NOMO-1 treated with DMSO at 0.1 percent for 48 hours (cell line): ENCODE data around the gene SLC16A3.
"Not testable (repeated sequence)": the region's sequence is repeated elsewhere in the genome, so short reads cannot be mapped to it uniquely, and the experiment has no call there.

ENCODE experiments used
- DNase-seq: peaks from one replicate; lab custom pipeline; 2025; ENCODE audit not compliant: unreplicated experiment; lab: John Stamatoyannopoulos, UW

The SLC16A3 gene

DNA sequence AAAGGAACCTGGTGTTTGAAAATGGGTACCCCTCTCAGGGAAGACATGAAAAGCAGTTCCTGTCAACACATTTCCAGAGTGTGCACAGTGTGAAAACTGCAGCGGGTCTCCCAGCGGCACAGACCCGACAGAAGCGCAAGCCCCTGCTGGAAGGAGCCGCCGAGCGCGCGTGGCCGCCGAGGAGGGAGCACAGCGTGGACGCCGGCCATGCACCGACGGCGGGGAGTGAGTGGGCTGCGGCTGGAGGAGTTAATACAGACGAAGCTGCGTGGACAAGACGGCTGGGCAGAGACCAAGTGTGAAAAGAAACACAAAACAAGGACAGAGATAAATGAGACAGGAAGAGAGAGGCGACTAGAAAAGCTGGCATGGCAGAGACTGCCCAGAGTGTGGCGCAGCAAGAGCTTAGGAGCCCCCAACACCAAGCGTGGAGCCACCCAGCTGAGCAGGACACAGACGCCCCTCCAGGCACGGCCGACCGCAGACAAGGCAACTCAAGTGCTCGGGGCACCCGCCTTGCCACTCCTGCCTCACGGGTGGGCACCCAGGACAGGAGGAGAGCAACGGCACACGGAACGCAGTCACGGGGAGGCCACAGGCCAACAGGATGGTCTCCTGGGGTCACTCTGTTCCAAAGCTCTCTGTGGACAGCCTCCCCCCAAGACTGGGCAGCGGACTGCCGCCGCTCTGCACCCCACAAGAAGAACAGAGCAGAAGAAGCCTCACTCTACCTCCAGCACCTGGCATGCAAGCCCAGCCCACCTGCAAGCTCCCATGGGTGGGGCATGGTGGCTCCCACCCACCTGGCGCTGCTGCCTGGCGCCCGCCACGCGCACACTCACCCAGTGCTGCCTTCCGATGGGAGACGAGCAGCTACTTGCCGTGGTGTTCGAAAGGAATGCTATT, 16.5 kb downstream of the SLC16A3 start:
- DNase-seq, result no peak

DNA sequence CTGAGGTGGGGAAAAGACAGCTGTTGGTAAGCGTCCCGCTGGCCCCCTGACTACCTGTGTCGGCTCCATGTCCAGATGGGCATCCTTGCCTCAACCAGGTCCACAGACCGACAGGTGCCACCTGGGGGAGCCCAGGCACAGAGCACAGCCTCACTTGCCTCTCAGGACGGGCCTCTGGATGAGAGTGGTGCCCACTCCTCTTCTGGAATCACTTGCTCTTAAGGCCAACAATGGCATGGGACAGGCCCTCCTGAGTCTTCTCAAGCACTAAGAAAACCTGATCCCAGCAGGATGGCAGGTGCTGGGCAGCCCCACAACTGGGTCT, 17.2 kb downstream of the SLC16A3 start:
- DNase-seq, result no peak

DNA sequence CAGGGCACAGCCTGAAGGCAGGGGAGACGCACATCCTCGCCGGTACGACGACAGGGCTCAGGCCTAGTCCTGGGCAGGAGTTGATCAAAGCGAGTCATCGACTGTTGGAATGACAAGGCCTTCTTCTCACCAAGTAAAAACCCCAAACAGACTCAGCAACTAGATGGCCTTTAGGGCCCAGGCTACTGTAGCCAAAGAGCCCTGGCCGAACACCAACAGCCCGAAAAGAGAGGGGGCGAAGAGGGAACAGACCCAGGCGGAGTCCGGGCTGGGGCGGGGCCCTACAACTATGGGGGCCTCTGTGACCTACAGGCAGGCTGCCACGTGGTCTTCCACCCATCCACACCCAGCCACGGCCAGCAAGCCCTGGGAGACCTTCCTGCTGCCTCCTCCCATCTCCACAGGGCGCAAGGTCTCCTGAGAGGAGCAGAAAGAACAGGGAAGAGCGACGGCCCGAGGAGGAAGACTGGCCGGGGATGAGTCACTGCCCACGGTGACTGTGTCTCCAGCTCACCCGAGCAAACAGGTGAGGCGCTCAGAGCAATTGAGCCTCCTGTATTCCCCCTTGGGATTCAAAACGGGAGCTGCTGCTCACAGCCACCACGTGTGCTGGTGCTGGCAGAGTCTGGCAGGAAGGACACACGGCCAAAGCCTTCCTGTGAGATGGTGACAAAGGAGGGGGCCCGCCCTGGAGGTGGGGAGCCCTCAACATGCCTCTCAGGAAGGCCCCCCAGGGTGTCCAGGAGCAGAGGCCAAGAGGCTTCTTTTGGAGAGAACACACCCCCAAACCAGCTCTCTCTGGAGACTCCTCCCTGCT, 17.7 kb downstream of the SLC16A3 start:
- DNase-seq, result no peak

DNA sequence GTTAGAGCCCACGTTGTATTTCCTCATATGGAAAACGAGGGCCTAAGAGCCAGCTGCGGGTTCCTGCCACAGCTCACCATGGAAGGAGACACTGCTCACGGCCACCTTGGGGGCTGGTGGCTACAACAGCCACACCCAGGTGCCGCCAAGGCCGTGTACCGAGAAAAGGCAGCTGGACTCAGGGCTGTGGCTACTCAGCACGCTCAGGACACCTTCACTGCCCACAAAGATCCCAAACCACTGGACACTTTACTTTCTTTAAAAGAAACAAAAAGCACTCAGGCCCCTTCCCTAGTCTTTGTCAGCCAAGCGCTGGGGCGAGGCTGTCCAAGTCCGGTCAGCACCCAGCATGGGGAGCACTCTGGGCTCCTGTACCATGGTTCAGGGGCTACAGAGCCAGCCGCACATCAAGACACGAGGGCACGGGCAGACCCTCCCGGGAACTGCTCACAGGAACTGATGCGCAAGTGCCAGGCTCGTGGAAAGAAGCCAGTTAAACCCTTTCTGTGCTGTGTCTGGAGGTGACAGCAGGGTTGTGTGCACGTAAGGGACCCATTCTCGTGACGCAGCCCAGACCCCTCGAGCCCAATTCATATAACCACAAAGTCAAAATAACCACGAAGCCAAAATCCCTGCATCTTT, 18.5 kb downstream of the SLC16A3 start:
- DNase-seq, result no peak

DNA sequence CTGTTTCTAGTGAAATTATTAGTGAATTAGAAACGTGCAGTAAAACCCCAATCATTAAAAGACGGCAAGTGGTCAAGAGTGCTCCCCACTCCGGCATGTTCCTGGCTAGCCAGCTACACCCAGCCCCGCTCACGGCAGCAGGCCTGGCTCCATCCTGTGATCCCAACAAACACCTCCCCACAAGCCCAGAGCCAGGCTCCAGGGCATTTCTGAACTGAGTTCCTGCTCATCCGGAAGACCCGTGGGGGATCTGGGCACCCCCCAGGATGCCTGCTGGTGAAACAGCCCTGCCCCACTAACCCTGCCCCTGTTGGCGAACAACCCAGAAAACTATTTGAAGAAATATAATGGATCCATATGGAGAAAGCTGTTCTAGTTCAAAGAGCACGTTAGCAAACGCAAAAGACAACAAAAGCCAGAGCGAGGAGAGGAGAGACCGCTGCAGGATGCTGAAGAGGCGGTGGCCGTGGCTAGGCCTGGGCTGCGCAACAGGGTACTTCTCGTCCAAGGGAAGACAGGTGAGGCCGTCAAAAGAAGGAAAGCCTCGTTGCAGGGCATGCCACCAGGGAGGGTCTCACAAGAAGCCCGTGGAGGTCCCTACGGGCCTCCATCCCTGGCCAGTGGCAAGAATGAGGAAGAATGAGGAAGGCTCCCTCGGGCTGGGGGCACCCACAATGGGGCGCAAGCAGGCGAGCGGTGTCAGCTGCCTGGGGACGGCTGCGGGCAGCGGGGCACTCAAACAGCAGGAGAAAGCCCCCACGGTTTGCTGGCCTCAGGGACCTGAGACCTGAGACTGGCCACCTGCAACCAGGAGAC, 19.2 kb downstream of the SLC16A3 start:
- DNase-seq, result no peak

DNA sequence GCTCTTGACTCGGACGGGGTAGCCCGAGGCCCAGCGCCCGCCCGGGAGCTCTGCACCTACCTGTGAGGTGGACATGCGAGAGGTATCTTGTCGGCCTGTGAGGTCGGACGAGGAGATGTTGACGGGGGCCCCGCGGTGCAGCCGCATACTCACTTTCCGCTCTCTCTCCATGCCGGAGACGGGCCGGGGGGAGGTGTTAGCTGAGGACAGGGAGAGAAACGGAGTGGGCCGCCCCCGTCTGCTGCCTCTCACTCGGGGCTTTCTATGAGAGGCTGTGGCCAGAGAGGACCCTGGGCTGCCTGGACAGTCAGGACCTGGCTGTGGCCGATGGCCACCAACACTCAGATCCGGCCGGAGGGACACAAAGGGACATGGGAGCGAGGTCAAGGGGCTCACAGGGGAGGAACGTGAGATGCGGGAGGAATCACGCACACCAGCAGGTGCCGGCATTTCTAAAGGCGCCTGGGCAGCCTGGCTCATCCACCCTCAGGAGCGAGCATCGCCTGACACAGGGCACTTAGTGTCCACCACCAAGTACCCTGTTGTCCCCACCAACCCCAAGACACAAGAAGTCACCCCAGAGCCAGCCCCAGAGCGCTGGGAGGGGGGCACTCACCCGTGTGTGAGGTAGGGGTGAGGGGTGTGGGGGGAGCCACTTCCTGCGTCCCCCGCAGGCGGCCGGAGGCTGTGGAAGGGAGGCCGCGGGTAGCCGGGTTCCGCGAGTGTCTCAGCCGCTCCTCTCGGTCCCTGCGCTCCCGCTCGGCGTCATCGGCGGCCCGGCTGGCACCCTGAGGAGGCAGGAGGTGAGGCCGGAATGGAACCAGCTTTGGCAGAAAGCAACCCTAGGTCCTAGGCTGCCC, 20.2 kb downstream of the SLC16A3 start:
- no peak for DNase-seq

DNA sequence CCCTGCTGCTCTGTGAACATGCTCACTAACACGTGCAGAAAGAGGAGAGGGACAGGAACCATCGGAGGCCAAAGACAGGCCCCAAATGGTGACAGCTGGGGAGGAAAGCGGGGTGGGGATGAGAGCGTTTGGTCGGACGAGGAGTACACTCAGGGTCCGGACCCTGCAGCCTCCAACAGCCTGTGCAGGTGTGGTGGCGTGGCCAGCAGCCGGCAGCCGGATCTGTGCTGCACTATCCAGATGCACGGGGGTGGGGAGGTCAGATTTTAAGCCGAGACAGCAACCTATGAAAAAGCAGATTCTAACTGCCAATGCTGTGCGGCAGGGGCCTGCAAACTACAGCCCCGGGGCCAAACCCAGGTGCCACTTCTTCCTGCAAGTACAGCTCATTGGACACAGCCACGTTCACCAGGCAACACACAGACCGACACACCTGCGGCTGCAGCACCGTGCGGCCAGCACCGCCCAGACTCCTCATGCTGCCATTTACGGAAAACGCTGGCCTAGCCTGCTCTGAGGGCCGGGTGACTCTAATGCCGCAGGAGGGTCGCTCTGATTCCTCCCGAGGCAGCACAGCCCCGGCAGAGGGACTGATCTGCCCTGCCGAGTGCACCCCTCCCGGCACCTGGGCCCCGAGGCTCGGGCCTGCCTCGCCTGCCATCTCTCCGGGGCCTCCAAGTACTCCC, 21.2 kb downstream of the SLC16A3 start:
- no peak for DNase-seq

DNA sequence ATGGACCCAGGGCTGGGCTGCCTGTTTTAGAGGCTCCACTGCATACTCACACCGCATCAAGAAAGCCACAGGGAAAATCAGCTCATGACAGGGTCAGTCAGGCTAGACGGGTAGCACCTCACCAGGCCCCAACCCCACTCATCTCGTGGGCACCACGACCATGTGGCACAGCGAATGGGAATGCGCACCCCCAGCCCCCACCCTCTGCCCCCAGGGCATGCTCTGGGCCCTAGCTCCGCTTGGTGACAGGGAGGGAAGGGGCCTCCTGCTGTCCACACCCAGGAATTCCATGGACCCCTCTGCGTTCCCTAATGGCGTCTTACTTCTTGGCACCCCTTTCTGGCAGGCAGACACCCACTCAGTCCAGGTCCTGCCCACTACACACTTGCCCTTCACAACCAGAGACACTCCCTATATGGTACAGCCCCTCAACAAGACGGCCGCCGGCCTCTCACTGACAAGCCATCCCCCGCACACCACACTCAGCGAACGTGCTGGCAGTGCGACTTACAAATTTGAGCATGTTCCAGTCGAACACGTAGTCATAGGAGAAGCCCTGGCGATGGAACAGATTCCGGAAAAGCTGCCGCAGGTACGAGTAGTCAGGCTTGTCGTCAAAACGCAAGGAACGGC, 22.1 kb downstream of the SLC16A3 start:
- no peak for DNase-seq

DNA sequence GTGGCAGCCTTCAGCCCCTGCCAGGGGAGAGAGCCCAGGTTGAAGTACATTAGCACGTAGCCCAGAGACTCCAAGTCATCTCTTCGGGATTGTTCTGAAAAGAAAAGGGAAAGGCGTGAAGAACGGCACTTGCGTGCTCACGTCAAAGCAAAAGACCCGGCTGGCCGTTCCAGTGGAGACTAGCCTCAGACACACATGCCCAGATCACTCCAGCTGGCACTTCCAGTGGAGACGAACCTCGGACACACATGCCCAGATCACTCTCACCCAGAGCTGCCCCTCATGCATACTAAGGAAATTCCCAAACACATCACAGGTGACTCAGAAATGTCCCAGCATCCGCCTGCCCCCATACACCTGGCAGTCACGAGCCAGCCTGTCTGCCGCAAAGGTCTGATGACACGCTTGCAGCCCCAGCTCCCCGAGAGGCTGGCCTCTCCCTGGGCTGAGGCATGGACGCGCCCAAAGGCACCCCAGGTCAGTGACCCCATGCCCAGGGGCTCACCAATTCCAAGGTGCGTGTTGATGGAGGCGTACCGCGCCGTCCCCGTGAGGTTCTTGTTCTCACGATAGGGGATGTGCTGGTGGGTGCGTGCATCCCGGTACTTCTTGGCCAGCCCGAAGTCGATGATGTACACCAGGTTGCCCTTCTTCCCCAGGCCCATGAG, 23.8 kb downstream of the SLC16A3 start:
- no peak for DNase-seq

DNA sequence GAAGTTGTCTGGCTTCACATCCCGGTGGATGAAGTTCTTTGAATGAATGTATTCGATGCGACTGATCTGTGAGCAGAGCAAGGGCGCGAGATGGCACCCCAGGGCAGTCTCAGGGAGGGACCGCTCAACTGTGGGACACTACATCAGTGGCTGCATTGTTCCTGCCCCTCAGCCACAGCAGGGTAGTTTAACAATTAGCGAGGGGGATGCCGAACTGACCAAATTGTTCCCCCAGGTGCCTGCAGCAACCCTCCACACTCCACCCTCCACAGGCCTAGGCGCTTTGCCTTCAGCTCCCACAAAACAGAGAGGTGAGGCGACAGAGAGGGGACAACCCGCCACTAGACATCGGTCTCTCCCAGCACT, 24.3 kb downstream of the SLC16A3 start:
- no peak for DNase-seq

DNA sequence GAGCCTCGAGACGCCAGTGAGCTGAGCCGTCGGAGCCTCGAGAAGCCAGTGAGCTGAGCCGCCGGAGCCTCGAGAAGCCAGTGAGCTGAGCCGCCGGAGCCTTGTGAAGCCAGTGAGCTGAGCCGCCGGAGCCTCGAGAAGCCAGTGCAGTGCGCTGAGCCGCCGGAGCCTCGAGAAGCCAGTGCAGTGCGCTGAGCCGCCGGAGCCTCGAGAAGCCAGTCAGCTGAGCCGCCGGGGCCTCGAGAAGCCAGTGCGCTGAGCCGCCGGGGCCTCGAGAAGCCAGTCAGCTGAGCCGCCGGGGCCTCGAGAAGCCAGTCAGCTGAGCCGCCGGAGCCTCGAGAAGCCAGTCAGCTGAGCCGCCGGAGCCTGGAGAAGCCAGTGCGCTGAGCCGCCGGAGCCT, 25.3 kb downstream of the SLC16A3 start:
- DNase-seq, result not testable (repeated sequence)

DNA sequence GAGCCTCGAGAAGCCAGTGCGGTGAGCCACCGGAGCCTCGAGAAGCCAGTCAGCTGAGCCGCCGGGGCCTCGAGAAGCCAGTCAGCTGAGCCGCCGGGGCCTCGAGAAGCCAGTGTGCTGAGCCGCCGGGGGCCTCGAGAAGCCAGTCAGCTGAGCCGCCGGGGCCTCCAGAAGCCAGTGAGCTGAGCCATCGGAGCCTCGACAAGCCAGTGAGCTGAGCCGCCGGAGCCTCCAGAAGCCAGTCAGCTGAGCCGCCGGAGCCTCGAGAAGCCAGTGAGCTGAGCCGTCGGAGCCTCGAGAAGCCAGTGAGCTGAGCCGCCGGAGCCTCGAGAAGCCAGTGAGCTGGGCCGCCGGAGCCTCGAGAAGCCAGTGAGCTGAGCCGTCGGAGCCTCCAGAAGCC, 25.9 kb downstream of the SLC16A3 start:
- not testable (repeated sequence) for DNase-seq

DNA sequence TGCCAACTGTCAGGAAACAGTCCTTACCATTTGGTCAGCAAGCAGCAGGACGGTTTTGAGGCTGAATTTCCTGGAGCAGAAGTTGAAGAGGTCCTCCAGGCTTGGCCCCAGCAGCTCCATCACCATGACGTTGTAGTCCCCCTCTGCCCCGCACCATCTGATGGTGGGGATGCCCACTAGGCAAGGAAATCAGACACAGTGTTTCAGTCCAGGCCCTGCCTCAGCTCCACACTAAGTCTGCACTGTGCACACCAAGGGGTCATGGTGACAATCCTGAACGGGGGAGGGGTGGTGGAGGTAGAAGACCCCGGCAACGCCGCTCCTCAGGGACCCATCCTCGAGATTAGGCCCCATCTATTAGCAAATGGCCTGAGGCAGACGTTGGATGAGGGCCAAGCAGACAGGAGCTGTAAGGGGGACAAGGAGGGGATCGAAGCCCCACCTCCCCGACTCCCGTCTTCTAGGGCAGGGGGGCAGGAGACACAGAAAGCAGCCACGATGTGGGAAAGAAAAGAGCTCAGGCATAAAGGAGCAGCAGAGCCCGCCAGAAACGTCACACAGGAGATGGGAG, 26.6 kb downstream of the SLC16A3 start:
- no peak for DNase-seq

DNA sequence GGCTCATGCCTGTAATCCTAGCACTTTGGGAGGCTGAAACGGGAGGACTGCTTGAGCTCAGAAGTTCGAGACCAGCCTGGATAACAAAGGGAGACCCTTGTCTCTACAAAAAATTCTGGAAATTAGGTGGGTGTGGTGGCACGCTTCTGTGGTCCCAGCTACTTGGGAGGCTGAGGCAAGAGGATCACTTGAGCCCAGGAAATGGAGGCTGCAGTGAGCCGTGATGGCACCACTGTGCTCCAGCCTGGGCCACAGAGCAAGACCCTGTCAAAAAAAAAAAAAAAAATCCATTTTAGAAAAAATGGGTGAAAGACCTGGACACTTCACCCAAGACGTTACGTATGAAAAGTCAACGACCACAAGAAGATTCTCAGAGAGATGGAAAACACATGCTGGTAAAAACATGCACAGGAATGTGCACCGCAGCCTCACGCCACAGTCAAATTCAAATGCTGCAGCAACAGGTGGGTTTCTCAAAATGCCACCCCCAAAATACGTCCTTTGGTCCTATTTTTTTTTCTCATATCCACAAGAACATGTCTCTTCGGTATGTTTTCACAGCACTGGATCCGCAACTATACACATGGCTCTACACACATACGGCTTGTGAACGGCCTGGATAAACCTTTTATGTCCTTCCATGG, 27.5 kb downstream of the SLC16A3 start:
- DNase-seq, result no peak

DNA sequence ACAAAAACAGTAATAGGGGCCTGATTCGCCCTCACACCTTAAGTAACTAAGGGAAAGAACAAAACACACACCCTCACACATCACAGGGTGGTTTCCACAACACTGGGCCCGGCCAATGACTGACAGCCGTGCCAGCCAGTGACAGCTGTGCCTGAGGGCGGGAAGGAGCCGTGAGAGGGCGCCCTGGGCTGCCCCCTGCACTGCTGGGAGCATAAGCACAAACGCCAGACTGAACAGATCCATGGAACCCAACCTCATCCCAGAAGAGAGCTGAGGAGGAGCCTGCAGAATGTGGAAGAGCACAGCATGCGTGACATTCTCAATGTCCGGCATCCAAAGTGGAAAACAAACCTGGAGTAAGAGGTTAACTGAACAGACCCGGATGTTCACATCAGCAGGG, 28.6 kb downstream of the SLC16A3 start:
- no peak for DNase-seq

DNA sequence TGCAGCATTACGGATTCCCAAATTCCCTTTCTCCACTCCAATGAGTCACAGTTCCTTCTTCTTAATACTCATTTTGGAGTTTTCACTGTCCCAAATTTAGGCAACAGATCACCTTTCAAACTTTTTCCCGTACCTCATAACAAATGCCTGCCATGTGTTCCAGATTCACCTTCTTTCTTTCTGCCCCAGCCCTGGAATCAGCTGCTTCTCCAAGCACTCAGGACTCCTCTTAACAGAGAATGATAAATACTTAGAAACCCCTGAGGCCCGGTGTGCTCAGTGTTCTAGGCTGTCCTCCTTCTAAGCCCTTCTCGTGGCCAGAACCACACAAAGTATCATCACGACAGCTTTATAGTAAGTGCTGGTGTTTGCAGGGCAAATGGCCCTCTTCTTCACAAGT, 29.7 kb downstream of the SLC16A3 start:
- DNase-seq, result no peak
